KBM-7 (cell line): ENCODE results near the gene CEP126.
"Not testable (repeated sequence)": the region's sequence is repeated elsewhere in the genome, so short reads cannot be mapped to it uniquely, and the experiment has no call there.

Source experiments
- DNase-seq: peaks from one replicate; pipeline ENCODE4 v3.0.0-alpha.2; 2015
- in situ Hi-C: fragments of 300-500 bp; cut with MboI; formaldehyde crosslinking; loops from 2 replicates; pipeline ENCODE4 v1.14.3; 2020; ENCODE audit warnings: low sequenced_read_pairs, low pct_unique_long_range_greater_than_20kb, mixed read lengths

The CEP126 gene

DNA sequence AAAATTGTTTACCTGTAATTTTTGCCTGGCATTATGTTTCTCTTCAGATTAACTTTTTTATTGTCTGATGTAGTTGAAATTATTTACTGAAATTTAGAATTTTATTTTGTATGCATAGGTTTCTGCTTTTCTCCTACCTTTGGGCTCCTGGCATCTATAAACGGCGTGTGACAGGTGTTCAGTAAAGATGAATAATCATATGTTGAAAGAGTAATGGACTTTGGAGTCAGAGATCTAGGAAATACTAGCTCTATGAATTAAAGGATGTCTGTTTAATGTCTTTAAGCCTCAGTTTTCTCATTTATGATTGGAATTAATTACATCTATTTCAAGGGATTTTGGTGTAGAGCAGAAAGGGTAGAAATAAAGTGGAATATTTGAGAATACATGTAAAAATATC is 8.7 kb downstream of the CEP126 start:
- no peak for DNase-seq
- in situ Hi-C loops, result no loop called here

DNA sequence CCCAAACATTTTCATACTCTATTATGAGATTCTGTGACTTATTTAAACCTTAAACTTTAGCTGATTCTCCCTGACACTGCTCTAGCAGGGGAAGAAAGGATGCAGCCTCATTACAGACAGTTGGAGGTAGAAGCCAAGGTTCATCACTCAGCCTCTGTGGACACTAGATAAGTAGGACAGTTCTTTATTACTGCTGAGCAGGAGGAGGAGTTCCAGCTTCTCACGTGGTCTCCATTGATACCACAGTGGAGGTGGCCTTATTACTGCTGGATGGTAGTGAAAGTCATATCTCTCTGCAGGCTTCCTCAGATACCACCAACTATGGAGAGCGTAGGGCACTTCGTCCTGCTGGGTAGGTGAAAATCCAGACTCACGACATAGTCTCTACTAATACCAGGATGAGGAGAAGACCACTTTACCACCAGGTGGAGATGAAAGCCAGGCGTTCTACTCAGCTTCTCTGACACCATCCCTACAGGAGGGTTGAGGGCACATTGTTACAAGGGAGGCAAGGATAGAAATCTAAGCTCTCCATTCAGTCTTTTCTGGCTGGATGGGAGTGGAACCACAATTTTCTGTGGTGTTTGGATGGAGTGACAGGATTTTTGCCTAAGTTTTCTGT is 14.6 kb downstream of the CEP126 start:
- DNase-seq, result no peak
- in situ Hi-C loops, result no loop called here

DNA sequence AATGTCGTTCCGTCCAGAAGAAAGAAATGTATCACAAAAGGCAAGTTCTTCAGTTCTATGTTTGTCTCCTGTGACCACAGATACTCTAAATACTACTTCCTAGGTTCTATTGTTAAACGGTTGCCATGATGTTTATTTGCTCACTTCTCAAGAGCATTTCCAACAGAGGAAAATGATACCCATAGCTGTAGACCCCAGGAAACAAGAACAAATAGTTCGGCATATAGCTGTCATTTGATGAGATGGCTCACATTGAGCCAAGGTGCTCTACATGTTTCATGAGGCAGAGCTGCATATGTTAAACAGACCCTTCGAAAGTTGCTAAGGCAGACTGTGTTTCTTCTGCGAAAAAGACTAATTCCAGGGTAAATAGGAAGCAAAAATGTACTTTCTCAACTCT is 16.9 kb downstream of the CEP126 start:
- in situ Hi-C loops, result no loop called here
- DNase-seq, result no peak

DNA sequence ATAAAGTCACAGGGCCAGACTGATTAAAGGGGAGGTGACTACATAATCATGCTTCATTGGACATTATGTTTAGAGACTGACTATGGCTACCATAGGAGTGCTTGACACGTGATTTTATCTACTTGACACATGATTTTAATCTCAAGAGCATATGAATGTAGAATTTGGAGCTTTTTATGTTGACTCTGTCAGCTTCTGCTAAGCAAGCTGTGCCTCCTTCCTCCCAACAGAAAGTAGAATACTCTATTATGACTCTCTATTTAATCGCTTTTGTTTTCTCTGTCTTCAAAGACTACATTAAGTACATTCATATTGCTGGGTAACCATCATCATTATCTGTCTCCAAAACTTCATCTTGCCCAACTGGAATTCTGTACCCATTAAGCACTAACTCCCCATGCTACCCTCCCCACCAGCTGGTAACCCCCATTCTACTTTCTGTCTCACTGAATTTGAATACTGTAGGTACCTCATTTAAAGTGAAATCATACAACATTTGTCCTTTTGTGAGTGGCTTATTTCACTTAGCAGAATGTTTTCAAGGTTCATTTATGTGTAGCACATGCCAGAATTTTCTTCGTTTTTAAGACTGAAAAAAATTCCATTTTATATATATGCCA is 26.2 kb downstream of the CEP126 start:
- no peak for DNase-seq
- in situ Hi-C loops, result no loop called here

DNA sequence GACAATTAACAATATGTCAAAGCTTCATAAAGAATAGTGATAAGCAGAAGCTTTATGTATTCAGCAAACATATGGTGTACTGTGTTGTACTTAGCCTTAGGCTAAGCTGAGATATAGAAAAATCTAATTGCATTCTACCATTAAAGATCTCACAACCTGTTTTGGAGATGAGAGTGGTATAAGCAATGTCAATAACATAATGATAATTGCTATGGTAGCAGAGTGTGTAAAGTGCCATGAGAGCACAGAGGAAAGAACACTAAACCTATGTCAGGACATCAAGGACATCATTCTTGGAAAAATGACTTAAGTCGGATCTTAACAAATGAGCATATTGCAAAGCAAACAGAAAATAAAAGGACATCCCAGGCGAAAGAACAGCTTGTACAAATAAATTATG is 30.1 kb downstream of the CEP126 start:
- DNase-seq, result no peak
- in situ Hi-C loops, result no loop called here

DNA sequence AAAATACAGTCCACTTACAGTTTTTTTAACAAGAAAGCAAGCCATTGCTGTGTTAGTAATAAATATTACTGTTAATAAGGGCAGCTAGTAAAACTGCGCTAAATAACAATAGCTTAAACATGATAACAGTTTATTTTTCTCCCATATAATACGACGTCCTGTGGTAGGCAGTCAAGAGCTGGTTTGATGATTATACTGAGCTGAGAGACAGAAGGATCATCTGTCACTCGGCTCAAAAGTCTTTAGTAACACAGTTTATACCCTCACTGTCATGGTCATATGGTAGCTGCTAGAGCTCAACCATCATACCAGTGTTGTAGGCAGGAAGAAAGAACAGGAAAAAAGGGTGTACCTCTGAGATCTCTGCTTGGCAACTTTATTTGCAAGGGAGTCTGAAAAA is 30.6 kb downstream of the CEP126 start:
- no peak for DNase-seq
- in situ Hi-C loops, result no loop called here

DNA sequence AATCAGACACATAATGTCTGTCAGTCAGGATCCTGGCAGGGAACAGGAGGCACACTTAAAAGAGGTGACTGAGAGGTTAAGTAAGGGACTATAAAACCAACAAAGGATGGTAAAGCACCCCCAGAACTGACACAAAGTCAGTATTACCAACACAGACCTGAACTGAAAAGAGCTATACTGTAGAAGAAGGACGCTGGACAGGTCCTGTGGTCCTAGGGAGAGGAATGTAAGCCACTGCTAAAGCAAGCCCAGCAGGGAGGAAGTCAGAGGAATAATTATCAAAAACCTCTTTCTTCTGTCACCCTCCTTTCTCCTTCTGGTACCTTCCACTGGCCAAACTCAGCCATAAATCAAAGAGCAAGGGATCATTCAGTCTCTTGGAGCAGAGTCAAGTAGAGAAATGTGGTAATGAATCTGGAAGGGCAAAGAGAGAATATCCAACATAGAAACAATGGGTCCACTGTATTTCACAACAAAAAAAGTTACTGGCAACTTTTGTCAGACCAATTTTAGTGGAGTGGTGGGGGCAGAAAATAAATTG is 34.9 kb downstream of the CEP126 start:
- in situ Hi-C loops, result no loop called here
- no peak for DNase-seq

DNA sequence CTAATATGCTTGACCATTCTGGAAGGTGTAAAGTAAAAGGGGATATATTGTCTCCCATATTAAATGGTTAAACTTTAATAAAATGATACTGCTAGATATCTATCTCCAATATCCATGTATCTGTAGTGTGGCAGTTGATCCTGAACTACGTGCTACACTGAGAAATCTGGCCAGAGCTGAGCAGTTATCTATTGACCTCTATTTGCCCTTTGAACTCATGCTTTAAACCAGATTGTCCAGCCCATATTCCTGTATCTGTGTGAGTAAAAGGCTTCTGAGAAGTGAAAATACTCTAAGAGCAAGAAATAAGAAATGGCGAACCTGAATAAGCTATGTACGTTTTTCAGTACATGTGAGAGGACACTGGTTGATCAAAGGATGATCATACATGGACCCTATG is 40.5 kb downstream of the CEP126 start:
- in situ Hi-C loops, result no loop called here
- DNase-seq, result no peak

DNA sequence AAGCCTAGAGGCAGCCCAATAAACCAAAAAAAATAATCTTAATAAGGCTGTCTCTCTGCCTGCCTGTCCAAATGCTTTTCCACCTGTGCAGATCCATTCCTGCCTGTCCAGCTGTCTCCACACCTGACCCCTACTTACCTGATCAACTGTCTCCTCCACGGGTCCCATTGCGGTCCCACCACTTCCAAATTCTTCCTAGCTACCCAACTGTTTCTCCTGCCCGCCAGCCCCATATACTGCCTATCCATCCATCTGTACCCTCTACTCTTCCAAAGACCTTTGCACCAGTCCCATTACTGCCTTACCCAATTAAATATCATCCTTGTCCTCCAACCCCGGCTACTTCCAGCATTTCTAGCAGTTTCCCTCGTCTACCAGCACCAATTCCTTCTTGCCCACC is 40.9 kb downstream of the CEP126 start:
- in situ Hi-C loops, result no loop called here
- no peak for DNase-seq

DNA sequence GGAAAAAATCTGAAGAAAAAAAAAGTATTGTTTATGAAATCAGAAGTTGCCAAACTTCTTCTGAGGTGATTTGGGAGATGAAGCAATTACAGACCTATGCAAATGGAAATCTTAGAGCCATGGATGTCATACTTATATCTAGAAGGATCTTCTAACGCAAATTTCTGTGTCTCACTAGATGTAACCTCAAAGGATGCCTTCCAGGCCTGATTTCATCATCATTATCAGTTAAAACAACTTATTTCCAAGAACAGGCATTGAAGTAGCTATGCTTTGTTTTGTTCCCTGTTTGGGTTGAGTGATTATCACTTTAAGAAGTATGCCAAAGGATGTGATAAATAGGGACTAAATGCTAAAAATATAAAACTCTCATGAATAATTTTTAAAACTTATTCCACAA is 45.4 kb downstream of the CEP126 start:
- DNase-seq, result no peak
- in situ Hi-C loops, result no loop called here

DNA sequence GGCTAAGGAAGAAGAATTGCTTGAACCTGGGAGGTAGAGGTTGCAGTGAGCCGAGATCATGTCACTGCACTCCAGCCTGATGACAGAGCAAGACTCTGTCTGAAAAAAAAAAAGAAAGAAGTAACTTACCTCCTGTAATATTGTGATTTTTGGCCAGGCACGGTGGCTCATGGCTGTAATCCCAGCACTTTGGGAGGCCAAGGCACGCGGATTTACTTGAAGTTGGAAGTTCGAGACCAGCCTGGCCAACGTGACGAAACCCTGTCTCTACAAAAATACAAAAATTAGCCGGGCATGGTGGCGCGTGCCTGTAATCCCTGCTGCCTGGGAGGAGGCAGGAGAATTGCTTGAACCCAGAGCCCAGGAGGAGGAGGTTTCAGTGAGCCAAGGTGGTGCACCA is 49.4 kb downstream of the CEP126 start:
- in situ Hi-C loops, DNase-seq: not testable (repeated sequence)

DNA sequence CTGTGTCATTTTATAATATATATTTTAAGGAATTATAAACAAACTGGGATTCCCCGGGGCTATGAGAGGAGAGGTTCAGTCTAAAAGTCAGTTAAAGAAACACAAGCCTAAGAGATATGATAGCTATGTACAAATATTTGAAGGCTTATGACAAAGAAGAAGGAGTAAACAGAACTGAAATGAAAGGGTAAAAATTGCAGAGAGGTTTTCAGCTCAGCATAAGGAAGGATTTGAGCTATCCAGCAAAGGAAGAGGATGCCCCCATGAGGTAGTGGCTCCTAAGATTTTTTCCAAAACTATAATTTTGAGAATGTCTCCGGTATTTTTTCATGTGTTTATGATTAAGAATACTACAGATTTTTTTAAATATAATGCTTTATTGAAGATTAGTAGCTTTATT is 59.4 kb downstream of the CEP126 start:
- no peak for DNase-seq
- in situ Hi-C loops, result no loop called here

DNA sequence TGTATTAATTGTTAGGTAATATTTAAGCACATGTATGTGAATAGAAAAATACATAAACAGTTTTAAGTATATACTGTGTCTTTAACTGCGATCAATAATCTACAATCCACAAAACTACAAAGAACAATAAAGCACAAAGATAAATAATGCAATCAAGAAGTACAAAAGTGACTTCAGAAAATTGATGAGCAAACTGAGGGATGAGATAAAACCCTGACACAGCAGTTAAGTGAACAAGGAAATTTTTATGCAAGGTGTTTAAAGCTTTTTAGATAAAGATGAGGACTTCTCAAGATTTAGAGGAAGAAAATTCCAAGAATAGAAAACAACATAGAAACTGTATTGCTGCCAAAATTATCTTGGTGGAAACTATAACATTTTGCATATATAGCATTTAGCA is 60.0 kb downstream of the CEP126 start:
- DNase-seq, result no peak
- in situ Hi-C loops, result no loop called here

DNA sequence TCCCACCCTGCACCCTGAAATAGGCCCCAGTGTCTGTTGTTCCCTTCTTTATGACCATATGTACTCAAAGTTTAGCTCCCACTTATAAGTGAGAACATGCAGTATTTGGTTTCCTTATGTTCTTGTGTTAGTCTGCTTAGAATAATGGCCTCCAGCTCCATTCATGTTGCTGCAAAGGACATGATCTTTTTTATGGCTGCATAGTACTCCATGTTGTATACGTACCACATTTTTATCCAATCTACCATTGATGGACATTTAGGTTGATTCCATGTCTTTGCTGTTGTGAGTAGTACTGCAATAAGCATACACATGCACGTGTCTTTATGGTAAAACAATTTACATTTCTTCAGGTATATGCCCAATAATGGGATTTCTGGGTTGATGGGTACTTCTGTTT is 60.9 kb downstream of the CEP126 start:
- in situ Hi-C loops, result no loop called here
- DNase-seq, result no peak

DNA sequence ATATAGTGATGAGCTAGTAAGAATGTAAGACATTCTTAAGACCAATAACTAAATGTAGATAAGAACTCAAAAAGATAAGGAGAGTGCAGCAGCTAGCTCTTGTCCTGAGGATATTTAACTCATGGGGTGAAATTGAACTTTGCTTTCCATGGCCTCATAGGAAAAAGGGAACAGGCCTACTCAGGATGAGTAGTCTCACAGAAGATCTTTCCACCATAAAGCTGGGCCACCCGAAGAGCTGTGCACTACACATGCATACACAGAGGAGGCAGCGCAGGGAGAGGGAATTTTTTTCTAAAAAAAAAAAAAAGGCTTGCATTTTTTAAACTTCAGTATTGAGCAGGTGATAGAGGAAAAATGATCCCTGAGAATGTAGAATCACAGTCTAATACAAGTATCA is 72.6 kb downstream of the CEP126 start:
- DNase-seq, result no peak
- in situ Hi-C loops, result no loop called here

DNA sequence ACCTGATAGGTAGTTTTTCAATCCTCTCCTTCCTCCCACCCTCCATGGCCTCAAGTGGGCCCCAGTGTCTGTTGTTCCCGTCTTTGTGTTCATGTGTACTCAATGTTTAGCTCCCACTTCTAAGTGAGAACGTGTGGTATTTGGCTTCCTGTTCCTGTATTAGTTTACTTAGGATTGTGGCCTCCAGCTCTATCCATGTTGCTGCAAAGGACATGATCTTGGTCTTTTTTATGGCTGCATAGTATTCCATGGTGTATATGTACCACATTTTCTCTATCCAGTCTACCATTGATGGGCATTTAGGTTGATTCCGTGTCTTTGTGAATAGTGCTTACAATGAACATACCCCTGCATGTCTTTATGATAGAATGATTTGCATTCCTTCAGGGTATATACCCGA is 78.4 kb downstream of the CEP126 start:
- in situ Hi-C loops, result no loop called here
- no peak for DNase-seq

DNA sequence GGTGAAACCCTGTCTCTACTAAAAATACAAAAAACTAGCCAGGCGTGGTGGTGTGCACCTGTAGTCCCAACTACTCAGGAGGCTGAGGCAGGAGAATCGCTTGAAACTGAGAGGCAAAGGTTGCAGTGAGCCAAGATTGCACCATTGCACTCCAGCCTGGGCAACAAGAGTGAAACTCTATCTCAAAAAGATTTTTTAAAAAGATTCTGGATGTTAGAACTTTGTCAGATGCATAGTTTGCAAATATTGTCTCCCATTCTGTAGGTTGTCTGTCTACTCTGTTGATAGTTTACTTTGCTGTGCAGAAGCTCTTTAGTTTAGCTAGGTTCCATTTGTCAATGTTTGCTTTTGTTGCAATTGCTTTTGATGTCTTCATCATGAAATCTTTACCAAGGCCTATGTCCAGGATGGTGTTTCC is 79.3 kb downstream of the CEP126 start:
- DNase-seq, in situ Hi-C loops: not testable (repeated sequence)

DNA sequence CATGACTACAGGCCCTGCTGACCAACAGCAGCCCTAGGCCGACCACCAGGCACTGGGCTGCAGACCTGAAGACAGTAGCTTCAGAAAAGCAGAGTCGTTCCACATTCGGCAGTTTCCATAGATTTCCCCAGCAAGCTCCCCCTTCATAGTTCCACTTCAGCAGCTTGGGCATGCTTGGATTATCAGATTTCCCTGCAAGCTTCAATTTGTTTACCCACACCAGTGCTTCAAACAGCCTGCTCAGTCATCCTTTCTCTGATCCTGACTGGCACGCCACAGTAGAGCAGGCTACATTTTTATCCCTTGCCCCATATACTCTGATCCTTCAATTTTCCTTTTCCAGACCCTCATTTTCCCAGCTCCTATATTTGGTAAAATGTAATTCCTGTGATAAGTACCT is 81.3 kb downstream of the CEP126 start:
- in situ Hi-C loops, result no loop called here
- no peak for DNase-seq

DNA sequence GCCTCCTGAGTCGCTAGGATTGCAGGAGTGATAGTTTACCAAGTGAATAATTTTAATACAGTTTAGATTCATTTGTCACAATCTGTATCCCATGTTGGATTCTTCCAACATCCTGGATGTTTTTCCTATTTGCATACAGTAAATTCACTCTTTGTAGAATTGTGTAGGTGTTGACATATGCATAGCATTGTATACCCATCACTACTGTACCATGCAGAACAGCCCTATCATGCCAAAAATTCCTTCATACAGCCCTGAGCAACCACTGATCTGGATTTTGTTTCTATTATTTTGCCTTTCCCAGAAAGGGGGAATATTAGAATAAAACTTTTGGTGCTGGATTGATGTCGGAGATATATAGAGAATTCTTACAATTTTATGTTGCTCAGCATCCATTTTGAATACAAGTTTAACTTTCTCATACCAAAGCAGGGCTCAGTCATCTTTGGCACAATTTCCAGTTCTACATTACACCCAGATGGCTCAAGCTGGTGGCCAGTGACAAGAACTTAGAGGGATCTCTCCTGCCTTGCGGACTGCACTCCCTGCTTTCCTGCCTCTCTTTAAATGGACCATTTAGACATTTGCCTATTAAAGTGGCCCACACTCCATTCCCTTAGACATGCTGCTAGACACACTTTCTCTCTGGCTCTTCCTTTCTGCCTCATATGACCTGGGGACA is 87.0 kb downstream of the CEP126 start:
- no peak for DNase-seq

DNA sequence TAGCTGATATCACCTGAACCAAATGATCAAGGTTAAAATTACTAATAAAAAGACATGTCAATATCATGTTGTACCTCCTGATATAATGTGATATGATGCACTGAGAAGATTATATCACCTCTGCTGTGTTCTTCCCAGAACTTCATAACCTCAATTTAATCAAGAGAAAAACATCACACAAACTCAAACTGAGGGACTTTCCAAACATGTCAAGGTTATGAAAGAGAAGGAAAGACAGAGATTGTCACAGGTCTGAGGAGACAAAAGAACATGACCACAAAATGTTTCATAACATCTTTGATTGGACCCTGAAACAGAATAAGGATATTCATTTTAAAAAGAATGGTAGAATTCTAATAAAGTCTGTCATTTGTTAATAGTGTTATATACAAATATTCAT is 89.4 kb downstream of the CEP126 start:
- in situ Hi-C loops, result no loop called here
- no peak for DNase-seq

More for the DNA sequence above, 87.0 kb downstream of the CEP126 start:
- in situ Hi-C loops, result no loop called here

DNA sequence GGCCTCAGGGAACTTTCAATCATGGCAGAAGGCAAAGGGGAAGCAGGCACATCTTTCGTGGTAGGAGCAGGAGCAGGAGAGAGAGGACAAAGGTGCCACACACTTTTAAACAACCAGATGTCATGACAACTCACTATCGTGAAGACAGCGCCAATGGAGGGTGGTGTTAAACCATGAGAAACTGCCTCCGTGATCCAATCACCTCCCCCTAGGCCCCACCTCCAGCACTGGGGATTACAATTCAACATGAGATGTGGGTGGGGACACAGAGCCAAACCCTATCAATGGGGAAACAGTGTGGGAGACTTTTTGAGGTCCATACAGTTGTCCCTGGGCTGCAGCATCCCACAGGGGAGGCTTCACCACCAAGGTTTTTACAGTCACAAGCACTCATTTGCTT is 90.5 kb downstream of the CEP126 start:
- in situ Hi-C loops, result no loop called here
- no peak for DNase-seq
